A673 (cell line): ENCODE measurements around the gene SUN5.

Experiments used
- CTCF ChIP-seq: fragments of 300-800, 200-600 bp; sonication (generic); conservative IDR thresholded peaks from 2 replicates; pipeline ENCODE4 v1.5.1; 2017; ENCODE audit warnings: low read depth, mild to moderate bottlenecking, antibody characterized with exemption, low read length, moderate library complexity, mixed read lengths
- EZH2 ChIP-seq: fragments of 200-600 bp; sonication (generic); IDR thresholded peaks from 2 replicates; pipeline ENCODE4 v1.6.1; 2017; ENCODE audit warnings: borderline replicate concordance, low read depth, mild to moderate bottlenecking, mixed read lengths, antibody characterized with exemption, low read length; ENCODE audit not compliant: poor library complexity, severe bottlenecking

- TF ChIP-seq CTCF (no peak), EZH2 (no peak)
Measured at GRCh38 chr20:33014336-33015113, 10.3 kb upstream of the SUN5 start.
